ENCODE data around the gene CFAP299.

Gene CFAP299

DNA sequence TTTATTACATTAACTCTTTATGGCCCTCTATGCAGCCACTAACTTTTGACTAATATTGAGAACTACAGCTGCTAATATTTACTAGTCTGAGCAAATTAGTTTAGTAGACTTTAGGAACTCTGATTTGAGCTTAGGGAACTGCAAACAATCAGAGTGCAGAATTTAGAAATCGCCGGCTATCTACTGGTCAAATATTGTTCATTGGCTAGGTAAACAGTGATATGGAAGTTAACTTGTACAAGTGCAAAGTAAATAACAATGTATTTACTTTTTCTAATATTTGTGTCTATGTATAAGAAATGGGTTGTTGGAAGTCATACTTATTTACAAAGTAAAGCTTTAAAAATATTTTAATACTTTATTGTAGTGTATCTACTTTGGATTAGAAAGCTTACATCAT lies 279.6 kb downstream of the CFAP299 start:
- H3K27me3 ChIP-seq (ENCODE audit: low read length), result no peaks in the 10 kb centered on the region
- no peaks in the 10 kb centered on the region for H3K9me2 ChIP-seq (replicated peaks; ENCODE audit: insufficient read depth, low read length)
- no peak overlapping the region for H3K9ac ChIP-seq (ENCODE audit: low read length)
- peak overlapping the region; percentile 100; the same call in 1 of the 2 replicates for H3K27ac ChIP-seq (ENCODE audit: low read depth, low read length)
- H3K36me3 ChIP-seq (ENCODE audit: low read length), result no peaks in the 10 kb centered on the region
- H3F3A ChIP-seq (ENCODE audit: insufficient read depth), result peaks cover 23% of the 10 kb centered on the region
- no peaks in the 10 kb centered on the region for H3K9me3 ChIP-seq (ENCODE audit: insufficient read depth, low read length)
- H3K4me2 ChIP-seq (ENCODE audit: low read depth, low read length, poor library complexity, severe bottlenecking), result no peak overlapping the region
- H3K79me2 ChIP-seq (ENCODE audit: insufficient read depth, low read length), result no peaks in the 10 kb centered on the region
- no peaks in the 10 kb centered on the region for H4K20me1 ChIP-seq (ENCODE audit: low read depth, low read length)
- no peak for TF ChIP-seq CTCF (IDR thresholded peaks at IDR 0.05; ENCODE audit: insufficient read depth, low read length, poor library complexity, severe bottlenecking)
- no peak overlapping the region for H2AFZ ChIP-seq (ENCODE audit: low read depth, low read length, severe bottlenecking)
- no peak overlapping the region for H3K4me3 ChIP-seq (ENCODE audit: insufficient read depth, low read length, poor library complexity, severe bottlenecking)

- Histone ChIP-seq H2AFZ (ENCODE audit: low read depth, low read length, severe bottlenecking) (no peak overlapping the region), H3K79me2 (ENCODE audit: insufficient read depth, low read length) (no peaks in the 10 kb centered on the region), H3F3A (ENCODE audit: insufficient read depth) (no peaks in the 10 kb centered on the region), H3K4me2 (ENCODE audit: low read depth, low read length, poor library complexity, severe bottlenecking) (no peak overlapping the region), H3K9me2 (replicated peaks; ENCODE audit: insufficient read depth, low read length) (no peaks in the 10 kb centered on the region), H3K9ac (ENCODE audit: low read length) (no peak overlapping the region), H3K4me3 (ENCODE audit: insufficient read depth, low read length, poor library complexity, severe bottlenecking) (no peak overlapping the region), H3K27ac (ENCODE audit: low read depth, low read length) (no peak overlapping the region), H3K27me3 (ENCODE audit: low read length) (no peaks in the 10 kb centered on the region), H4K20me1 (ENCODE audit: low read depth, low read length) (no peaks in the 10 kb centered on the region), H3K36me3 (ENCODE audit: low read length) (no peaks in the 10 kb centered on the region), H3K9me3 (ENCODE audit: insufficient read depth, low read length) (no peaks in the 10 kb centered on the region)
- TF ChIP-seq CTCF (IDR thresholded peaks at IDR 0.05; ENCODE audit: insufficient read depth, low read length, poor library complexity, severe bottlenecking) (peak; percentile 28), EZH2phosphoT487 (conservative IDR thresholded peaks at IDR 0.05; ENCODE audit: low read length) (no peak)
Observed at GRCh38 chr4:80619070-80619674, 283.6 kb downstream of the CFAP299 start.

DNA sequence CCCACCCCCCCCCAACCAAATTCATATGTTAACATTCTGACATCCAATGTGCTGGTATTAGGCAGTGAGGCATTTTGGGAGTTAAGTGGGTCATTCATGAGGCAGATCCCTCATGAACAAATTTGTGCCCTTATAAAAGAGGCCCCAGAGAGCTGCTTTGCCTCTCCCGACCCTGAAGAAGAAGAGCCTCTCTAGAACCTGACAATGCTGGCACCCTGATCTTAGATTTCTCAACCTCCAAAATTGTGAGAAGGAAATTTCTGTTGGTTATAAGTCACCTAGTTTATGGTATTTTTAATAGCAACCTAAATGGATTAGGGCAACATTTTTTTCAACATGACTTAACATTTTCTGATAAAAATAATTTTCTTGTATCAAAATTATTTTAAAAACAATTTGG lies 296.3 kb downstream of the CFAP299 start:
- Histone ChIP-seq H3K4me3 (ENCODE audit: insufficient read depth, low read length, poor library complexity, severe bottlenecking) (no peak overlapping the region), H2AFZ (ENCODE audit: low read depth, low read length, severe bottlenecking) (no peak overlapping the region), H3K9me2 (replicated peaks; ENCODE audit: insufficient read depth, low read length) (no peaks in the 10 kb centered on the region), H3F3A (ENCODE audit: insufficient read depth) (no peaks in the 10 kb centered on the region), H3K79me2 (ENCODE audit: insufficient read depth, low read length) (no peaks in the 10 kb centered on the region), H4K20me1 (ENCODE audit: low read depth, low read length) (no peaks in the 10 kb centered on the region), H3K9ac (ENCODE audit: low read length) (no peak overlapping the region), H3K4me2 (ENCODE audit: low read depth, low read length, poor library complexity, severe bottlenecking) (no peak overlapping the region), H3K36me3 (ENCODE audit: low read length) (no peaks in the 10 kb centered on the region), H3K9me3 (ENCODE audit: insufficient read depth, low read length) (no peaks in the 10 kb centered on the region), H3K27ac (ENCODE audit: low read depth, low read length) (no peak overlapping the region), H3K27me3 (ENCODE audit: low read length) (no peaks in the 10 kb centered on the region)
- no peak for TF ChIP-seq CTCF (IDR thresholded peaks at IDR 0.05; ENCODE audit: insufficient read depth, low read length, poor library complexity, severe bottlenecking)
- TF ChIP-seq EZH2phosphoT487 (conservative IDR thresholded peaks at IDR 0.05; ENCODE audit: low read length), result no peak
